Superior temporal gyrus (tissue), 1 donor: ENCODE results near the gene C10orf95.

Experiments used
- DNase-seq: peaks from one replicate; pipeline ENCODE4 v3.0.0-alpha.2; 2016; ENCODE audit errors: extremely low spot score

The C10orf95 gene

GRCh38 chr10:102401735-102402511 lies 49.4 kb downstream of the C10orf95 start:
- DNase-seq, result no peak

- DNase-seq, result no peak
Observed at GRCh38 chr10:102401342-102401654, 50.0 kb downstream of the C10orf95 start.

- no peak for DNase-seq
Observed at GRCh38 chr10:102400598-102401341, 50.6 kb downstream of the C10orf95 start.

- DNase-seq, result no peak
Observed at GRCh38 chr10:102400076-102400475, 51.3 kb downstream of the C10orf95 start.
